GM06990 (cell line): Measurements from ENCODE around the gene KPNA2.
A peak's percentile ranks its signal among the peaks of the same experiment; 100 is the strongest.
"Not testable (repeated sequence)": the region's sequence is repeated elsewhere in the genome, so short reads cannot be mapped to it uniquely, and the experiment has no call there.

Experiments
- DNase-seq: peaks from one replicate; pipeline ENCODE4 v3.0.0-alpha.2; 2011; ENCODE audit not compliant: insufficient read length; ENCODE audit errors: extremely low read depth
- H3K27me3 ChIP-seq: replicated peaks from 2 replicates; pipeline ENCODE4 v1.6.0; 2011; ENCODE audit warnings: low read length; ENCODE audit not compliant: control insufficient read depth, insufficient read depth
- H3K36me3 ChIP-seq: 2 replicates; pipeline ENCODE4 v1.5.1; 2011; ENCODE audit warnings: low read length; ENCODE audit not compliant: control insufficient read depth, insufficient read depth
- H3K4me3 ChIP-seq: replicated peaks from 2 replicates; pipeline ENCODE4 v1.5.1; 2011; ENCODE audit warnings: low read depth, mild to moderate bottlenecking, control low read depth, low read length
- CTCF ChIP-seq: IDR thresholded peaks from 2 replicates; pipeline ENCODE4 v1.5.1; 2011; ENCODE audit warnings: low read length, control low read depth, mild to moderate bottlenecking, inconsistent platforms; ENCODE audit not compliant: insufficient read depth, poor library complexity, severe bottlenecking

KPNA2 gene

GRCh38 chr17:67994817-67995569 is 40.5 kb upstream of the KPNA2 start:
- no peaks in the 10 kb centered on the region for H3K36me3 ChIP-seq
- peak overlapping the region; percentile 52 for H3K4me3 ChIP-seq
- DNase-seq: no peak
- TF ChIP-seq CTCF: no peak
- H3K27me3 ChIP-seq: no peaks in the 10 kb centered on the region

- Histone ChIP-seq H3K36me3 (no peaks in the 10 kb centered on the region), H3K4me3 (peak overlapping the region; percentile 52), H3K27me3 (no peaks in the 10 kb centered on the region)
- TF ChIP-seq CTCF: no peak
- no peak for DNase-seq
Measured at GRCh38 chr17:67995570-67996263, 39.8 kb upstream of the KPNA2 start.

GRCh38 chr17:67996301-67997171 is 39.0 kb upstream of the KPNA2 start, which contains the start of gene C17orf58:
Gene C17orf58 (minus strand): TSS chr17:67996469. CDS start chr17:67996198, 271 bp downstream.
- not testable (repeated sequence) for H3K27me3 ChIP-seq, H3K36me3 ChIP-seq, DNase-seq
- peak within 1 kb of the TSS; percentile 52 for H3K4me3 ChIP-seq

DNA sequence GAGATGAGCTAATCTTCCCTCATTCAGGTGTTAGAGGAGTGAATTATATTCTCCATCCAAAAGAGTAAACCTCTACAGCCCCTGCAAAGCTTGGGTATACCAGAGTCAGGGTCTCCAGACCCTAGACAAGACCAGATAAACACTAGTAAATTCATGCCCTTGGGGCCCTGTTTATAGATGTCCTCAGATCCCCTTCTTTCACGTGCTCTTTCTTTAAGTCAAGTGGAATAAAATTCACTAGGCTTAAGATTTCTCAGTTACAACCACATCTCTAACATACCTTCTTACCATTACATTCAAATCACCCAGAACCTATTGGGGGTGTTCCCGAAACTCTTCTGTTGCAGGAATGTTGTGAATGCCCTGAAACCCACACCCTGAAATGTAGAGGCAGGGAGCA is 37.1 kb upstream of the KPNA2 start:
- DNase-seq: no peak
- no peak overlapping the region for H3K4me3 ChIP-seq
- no peaks in the 10 kb centered on the region for H3K27me3 ChIP-seq
- TF ChIP-seq CTCF: no peak
- H3K36me3 ChIP-seq: no peaks in the 10 kb centered on the region

DNA sequence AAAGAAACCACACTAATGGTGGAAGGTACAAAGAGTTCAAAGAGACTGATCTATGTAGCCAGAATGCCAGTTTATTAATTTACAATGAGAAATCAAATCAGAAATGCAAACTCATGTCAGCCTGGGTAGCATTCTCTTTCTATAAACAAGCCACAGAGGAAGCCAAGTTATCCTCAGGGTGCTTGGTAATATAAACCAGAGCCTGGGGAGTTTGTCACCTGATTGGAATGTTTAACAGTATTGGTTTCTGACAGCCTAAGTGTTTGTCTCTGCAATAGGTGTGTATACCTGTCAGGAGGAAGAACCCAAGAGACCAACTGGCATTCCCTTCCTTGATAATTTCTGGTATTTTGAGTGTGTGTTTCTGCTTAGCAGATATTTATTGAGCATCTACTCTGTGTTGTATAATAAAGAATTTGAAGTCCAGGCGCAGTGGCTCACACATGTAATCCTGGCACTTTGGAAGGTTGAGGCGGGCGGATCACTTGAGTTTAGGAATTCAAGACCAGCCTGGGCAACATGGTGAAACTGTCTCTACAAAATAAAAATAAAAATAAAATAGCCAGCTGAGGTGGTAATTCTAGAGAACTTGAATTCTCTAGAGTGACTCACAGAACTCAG is 36.1 kb upstream of the KPNA2 start:
- Histone ChIP-seq H3K4me3 (no peak overlapping the region), H3K36me3 (no peaks in the 10 kb centered on the region), H3K27me3 (no peaks in the 10 kb centered on the region)
- no peak for DNase-seq
- TF ChIP-seq CTCF: no peak
